Middle frontal gyrus (tissue), 1 donor: ENCODE measurements around the gene POLR2I.
A peak's percentile ranks its signal among the peaks of the same experiment; 100 is the strongest.

Experiments
- DNase-seq: peaks from one replicate; pipeline ENCODE4 v3.0.0-alpha.2; 2015; ENCODE audit warnings: low spot score; ENCODE audit errors: extremely low spot score

POLR2I gene

DNA sequence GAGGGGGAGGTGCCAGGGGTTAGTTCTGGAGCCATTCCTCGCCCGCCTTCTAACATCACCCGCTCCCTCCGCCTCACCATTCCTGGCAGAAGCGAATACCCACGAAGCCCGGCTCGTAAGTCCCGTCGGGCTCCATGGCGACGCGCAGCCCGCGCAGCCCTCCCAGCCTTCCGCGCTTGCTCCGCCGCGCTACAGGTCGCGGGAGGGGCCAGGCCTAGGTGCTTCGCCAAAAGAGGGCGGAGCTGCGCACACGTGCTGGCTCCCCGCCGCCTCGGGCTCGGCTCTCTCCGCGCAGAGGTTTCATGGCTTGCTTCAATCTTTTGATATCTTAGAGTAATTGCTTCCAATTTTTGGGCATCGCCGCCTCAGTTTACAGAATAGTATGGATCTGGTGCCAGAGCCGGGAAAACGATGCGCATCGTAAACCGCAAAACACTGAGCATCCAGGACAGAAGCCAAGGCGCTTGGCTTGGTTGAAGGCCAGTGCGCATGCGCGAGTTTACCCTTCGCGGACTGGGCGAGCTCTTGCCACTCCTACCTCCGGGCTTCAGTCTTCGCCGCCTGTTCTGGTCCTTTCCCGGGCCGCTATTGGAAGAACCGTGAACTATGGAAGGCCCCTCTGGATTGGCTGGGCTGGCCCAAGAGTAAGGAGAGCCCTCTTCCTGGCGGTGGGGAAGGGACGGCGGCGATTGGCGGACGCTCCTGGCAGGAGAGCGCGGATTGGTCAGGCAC is at the start of gene POLR2I:
POLR2I (minus strand) TSS at position 155 of the 732 bp plus-strand sequence; CDS start at position 136, 19 bp downstream.
- peak; percentile 99 for DNase-seq

- DNase-seq = no peak
These were observed 49.1 kb upstream of the POLR2I start for GRCh38 chr19:36163813-36164212.

GRCh38 chr19:36160821-36161596 is 46.3 kb upstream of the POLR2I start:
- no peak for DNase-seq

GRCh38 chr19:36153126-36153525 is 38.5 kb upstream of the POLR2I start:
- no peak for DNase-seq

- DNase-seq = no peak
These were observed 37.8 kb upstream of the POLR2I start, which contains the start of gene COX7A1 for GRCh38 chr19:36152352-36153091. Gene COX7A1 (minus strand): TSS chr19:36152447. CDS start chr19:36152407, 40 bp downstream.

DNA sequence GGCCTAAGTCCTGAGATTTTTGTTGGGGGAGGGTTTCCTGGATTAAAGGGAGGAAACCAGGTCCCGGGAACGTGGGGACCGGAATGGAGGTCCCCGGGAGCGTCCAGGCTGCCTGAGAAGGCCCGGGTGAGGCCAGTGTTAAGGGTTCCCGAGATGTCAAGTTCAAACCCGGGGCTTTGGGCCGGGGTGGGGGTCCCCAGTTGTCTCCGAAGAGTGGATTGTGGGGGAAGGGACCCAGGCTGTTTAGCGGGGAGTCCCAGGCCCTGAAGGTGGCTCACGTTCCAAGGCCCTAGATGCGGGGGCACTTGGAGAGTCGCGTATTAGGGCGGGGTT is 37.3 kb upstream of the POLR2I start:
- no peak for DNase-seq

DNA sequence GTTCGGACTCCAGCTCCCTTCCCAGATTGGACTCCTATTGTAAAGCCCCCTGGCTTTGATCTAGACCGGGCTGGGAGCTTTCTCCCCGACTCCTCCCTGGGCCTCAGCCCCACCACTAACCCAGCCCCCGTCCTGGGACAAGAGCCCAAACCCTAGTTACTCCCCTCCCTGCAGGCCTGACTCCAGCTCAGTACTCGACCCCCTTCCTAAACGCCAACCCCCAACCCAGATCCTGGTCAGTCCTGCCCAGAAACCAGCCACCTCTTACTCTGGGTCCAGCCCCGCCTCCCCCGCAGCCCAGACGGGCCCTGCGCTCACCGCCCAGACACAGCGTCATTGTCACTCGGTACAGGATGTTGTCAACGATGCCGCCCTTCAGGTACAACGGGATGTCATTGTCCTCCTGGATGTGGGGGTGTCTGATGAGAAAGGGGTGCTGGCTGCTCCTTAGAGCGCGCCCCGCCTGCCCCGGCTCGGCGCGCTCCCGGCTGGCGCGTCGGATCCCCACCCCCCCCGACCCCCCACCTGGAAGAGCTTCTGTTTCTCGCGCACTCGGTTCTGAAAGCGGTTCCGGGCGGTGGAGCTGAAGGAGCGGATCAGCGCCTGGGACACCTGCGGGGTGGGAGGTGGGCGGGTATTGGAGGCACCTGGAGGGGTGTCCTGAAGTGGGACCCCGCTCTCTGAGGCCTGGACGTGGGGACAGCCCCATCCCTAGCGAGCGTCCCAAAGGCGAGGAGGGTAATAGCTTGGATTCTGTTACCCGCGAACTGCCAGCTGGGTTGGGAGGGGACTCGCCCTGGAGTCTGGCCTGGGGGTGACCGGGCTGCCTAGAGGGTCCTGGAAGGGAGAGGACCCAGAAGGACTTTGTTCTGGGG is 36.7 kb upstream of the POLR2I start:
- no peak for DNase-seq

DNA sequence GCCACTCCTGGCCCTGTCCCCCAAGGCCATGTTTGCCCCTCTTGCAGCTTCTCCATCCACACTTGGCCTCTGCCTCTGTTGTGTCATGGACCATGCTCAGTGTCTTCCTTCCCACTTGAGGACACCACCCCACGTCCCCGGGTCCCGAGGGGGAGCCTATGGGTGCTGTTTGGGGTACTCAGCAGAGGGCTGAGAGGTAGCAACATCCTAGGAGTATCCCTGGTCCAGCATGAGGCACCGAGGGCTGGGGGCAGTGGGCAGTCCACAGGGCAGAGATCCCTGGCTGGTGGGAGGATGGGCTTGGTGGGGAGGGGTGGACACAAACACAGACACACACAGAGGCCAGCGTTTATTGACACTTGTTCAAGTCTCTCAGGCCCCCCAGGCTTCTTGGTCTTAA is 35.9 kb upstream of the POLR2I start:
- DNase-seq = no peak

DNA sequence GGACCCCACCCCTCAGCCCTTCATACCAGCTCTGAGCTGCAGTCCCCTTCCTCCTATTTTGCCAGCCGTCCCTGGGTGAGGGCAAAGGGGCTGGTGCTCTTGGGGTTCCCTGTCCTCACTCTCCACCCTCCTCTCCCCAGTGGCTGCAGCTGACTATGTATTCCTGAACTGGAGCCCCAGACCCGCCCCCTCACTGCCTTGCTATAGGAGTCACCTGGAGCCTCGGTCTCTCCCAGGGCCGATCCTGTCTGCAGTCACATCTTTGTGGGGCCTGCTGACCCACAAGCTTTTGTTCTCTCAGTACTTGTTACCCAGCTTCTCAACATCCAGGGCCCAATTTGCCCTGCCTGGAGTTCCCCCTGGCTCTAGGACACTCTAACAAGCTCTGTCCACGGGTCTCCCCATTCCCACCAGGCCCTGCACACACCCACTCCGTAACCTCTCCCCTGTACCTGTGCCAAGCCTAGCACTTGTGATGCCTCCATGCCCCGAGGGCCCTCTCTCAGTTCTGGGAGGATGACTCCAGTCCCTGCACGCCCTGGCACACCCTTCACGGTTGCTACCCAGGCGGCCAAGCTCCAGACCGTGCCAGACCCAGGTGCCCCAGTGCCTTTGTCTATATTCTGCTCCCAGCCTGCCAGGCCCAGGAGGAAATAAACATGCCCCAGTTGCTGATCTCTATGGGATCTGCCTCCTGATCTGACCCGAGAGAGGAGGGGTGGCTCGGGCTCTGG is 35.2 kb upstream of the POLR2I start:
- DNase-seq = no peak

- DNase-seq = no peak
These were observed 29.9 kb upstream of the POLR2I start for GRCh38 chr19:36144624-36145023.

DNA sequence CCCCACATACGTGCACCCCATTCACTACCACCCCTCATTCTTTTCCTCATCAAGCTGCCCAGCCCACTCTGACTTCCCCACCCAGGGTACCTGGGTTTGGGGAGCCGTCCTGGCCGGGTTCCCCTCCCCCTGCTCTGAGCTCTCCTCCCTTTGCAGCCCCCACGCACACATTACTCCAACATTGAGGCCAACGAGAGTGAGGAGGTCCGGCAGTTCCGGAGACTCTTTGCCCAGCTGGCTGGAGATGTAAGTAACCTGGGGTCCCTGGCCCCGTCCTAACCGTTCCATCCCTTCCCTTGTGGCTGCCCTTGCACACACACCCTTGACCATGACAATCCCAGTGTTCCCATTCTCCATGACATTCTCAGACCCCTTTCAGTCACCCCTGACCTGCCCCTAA is 27.8 kb upstream of the POLR2I start:
- DNase-seq = no peak

GRCh38 chr19:36142046-36142445 is 27.4 kb upstream of the POLR2I start:
- DNase-seq = no peak

GRCh38 chr19:36141039-36141927 is 26.6 kb upstream of the POLR2I start:
- DNase-seq = peak; percentile 42

GRCh38 chr19:36140304-36141038 is 25.8 kb upstream of the POLR2I start:
- DNase-seq = no peak

DNA sequence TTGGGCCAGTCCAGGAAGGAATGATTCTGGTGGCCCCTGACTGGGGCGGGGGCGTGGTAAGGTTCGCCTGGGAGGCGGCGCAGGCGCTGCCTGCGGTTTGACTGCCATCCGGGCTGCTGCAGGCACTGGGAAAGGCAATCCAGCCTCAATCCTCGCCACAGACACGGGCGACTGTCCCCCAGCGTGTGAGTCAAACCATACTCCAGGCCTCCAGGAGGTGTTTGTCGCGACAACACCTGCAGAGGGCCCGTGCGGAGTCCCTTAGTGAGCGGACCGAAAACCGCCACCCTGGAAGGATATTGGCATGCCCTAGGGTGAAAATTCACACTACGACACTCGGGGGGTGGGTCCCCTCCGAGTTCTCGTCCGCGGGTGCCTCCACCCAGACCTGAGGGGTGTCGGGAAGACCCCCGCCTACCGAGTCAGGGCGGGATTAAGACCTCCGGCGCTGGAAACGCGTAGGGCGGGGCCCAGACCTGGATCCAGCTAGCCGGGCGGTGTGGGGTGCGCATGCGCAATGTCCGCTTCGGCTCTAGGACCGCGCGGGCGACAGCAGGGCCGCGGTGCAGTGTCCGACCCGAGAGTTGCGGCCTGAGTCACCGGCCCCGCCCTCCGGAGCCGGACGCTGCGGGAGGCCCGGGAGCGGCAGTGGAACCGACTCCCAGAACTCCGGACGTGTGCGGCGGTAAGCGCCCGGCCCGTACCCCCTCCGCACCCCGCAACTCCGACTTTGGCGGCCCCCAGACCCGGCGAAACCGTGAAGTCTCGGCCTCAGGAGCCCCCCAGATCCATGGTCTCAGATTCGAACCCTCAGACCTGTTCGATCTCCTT is 25.0 kb upstream of the POLR2I start, which contains the start of gene CAPNS1:
CAPNS1 (plus strand) TSS at position 594 of the 831 bp plus-strand sequence. CDS start 946 bp downstream, outside the sequence.
- peak; percentile 96 for DNase-seq

DNA sequence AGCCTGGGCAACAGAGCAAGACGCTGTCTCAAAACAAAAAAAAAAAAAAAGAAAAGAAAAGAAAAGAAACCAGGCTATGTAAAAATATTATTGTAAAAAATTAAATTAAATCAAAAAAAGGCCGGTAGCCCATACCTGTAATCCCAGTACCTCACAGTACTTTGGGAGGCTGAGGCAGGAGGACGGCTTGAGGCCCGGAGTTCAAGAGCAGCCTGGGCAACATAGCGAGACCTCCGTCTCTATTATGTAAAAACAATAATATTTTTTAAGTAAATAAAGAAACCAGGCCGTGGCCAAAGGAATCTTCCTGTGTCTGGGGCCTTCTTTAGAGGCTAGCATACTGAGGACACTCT is 24.4 kb upstream of the POLR2I start:
- DNase-seq = no peak

DNA sequence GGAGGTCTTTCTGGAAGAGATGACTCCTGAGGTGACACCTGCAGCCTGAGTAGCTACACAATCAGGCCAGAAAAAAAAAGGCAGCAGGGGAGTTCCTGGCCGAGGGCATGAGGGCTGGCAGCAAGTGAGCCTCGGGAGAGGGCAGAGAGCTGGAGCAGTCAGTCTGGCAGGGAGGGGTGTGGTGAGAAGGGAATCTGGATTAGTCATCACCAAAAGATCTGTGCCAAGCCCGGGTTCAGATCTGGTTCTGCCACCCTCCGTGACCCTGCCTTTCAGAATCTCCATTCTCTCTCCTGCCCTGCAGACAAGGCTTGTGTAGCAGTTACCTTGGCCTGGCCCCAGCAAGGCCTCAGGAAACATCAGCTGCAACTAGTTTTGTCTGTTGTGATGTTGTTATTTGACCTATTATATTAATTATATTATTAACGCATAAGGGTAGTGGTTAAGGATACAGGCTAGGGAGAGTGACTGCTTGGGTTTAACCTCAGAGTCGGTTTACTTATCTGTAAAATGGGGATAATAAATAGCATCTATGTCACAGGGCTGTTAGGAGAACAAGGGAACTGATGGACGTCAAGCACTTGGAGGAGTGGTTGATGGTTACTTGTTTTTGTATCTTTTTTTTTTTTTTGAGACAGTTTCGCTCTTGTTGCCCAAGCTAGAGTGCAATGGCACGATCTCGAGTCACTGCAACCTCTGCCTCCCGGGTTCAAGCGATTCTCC is 22.4 kb upstream of the POLR2I start:
- DNase-seq = no peak
